ENCODE measurements around the gene AUTS2.

The AUTS2 gene

GRCh38 chr7:69847921-69848612 is 249.8 kb downstream of the AUTS2 start:
- no peak for FAIRE-seq
- no peak for DNase-seq (ENCODE audit: insufficient read length, low spot score)
- TF ChIP-seq POLR2A (IDR thresholded peaks at IDR 0.05; ENCODE audit: low read depth, low read length) (no peak), POLR2AphosphoS5 (IDR thresholded peaks at IDR 0.05; ENCODE audit: low read depth, low read length) (no peak), POU2F2 (IDR thresholded peaks at IDR 0.05; ENCODE audit: low read depth, low read length) (no peak)

DNA sequence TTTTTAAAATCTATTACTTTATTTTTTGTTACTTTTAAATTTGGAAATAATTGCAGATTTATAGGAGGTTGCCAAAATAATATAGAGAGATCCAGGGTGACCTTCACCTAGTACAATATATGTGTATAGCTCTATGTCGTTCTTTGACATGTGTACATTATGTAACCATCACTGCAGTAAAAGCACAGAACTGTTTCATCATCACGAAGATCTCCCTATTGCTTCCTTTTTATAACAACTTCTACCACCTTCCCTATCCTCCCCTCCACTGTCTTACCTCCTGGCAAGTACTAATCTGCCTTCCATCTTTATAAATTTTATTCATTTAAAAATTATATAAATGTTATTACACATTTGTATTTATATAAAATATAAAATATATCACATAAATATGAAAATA is 251.0 kb downstream of the AUTS2 start:
- TF ChIP-seq POLR2A (IDR thresholded peaks at IDR 0.05; ENCODE audit: low read depth, low read length) (no peak), POU2F2 (IDR thresholded peaks at IDR 0.05; ENCODE audit: low read depth, low read length) (no peak), PAX5 (IDR thresholded peaks at IDR 0.05; ENCODE audit: insufficient read depth, low read length, severe bottlenecking) (no peak), POLR2AphosphoS5 (IDR thresholded peaks at IDR 0.05; ENCODE audit: low read depth, low read length) (no peak), SPI1 (IDR thresholded peaks at IDR 0.05; ENCODE audit: low read depth, low read length) (no peak), TAF1 (IDR thresholded peaks at IDR 0.05; ENCODE audit: low read depth, low read length) (no peak)
- DNase-seq (ENCODE audit: insufficient read length, low spot score), result no peak

GRCh38 chr7:69857014-69857413 is 258.7 kb downstream of the AUTS2 start:
- no peak for FAIRE-seq
- TF ChIP-seq POLR2AphosphoS5 (IDR thresholded peaks at IDR 0.05; ENCODE audit: low read depth, low read length) (no peak), PAX5 (IDR thresholded peaks at IDR 0.05; ENCODE audit: insufficient read depth, low read length, severe bottlenecking) (no peak), SPI1 (IDR thresholded peaks at IDR 0.05; ENCODE audit: low read depth, low read length) (no peak), TAF1 (IDR thresholded peaks at IDR 0.05; ENCODE audit: low read depth, low read length) (no peak), POU2F2 (IDR thresholded peaks at IDR 0.05; ENCODE audit: low read depth, low read length) (no peak), POLR2A (IDR thresholded peaks at IDR 0.05; ENCODE audit: low read depth, low read length) (no peak)
- no peak for DNase-seq (ENCODE audit: insufficient read length, low spot score)

More for the DNA sequence above, 251.0 kb downstream of the AUTS2 start:
- FAIRE-seq, result no peak

DNA sequence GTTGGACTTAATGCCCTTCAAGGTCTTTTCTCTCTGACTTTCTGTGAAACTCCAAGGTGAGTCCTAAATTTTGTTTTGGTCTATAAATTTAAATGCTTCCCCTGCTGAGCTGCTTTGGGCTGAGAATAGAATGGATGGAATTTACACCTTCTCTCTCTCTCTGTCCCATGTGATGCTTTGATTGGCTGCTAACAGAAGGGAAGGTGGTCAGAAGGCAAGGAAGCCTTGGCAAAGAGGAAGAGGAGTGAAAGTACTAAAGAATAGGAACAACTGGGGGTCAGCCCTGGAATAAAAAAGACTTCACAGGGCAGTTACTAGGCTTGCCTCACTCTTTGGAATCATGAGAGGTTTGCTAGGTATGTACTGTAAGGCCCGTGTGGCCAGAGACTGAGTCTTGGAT is 260.2 kb downstream of the AUTS2 start:
- no peak for FAIRE-seq
- TF ChIP-seq PAX5 (IDR thresholded peaks at IDR 0.05; ENCODE audit: insufficient read depth, low read length, severe bottlenecking), result no peak
- no peak for TF ChIP-seq SPI1 (IDR thresholded peaks at IDR 0.05; ENCODE audit: low read depth, low read length)
- TF ChIP-seq TAF1 (IDR thresholded peaks at IDR 0.05; ENCODE audit: low read depth, low read length), result no peak
- no peak for TF ChIP-seq POU2F2 (IDR thresholded peaks at IDR 0.05; ENCODE audit: low read depth, low read length)
- no peak for TF ChIP-seq POLR2A (IDR thresholded peaks at IDR 0.05; ENCODE audit: low read depth, low read length)
- TF ChIP-seq POLR2AphosphoS5 (IDR thresholded peaks at IDR 0.05; ENCODE audit: low read depth, low read length), result no peak
- DNase-seq (ENCODE audit: insufficient read length, low spot score), result no peak

DNA sequence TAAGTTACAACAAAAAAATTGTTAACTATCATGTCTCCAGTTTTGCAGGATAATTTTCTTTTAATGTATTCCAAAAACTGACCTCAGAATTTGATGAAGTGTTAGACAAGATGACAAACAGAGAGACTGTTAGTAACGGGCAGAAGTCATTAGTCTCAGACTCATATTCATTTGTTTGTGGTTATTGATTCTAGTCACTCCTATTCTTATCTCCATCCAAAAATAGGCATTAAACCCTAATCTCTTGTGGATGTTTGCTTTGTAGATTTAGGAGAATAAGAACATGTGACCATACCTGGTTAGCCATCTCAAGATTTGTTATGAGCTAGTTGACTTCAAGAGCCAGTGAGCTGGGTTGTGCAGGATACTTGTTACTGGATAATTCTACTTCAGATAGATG is 261.1 kb downstream of the AUTS2 start:
- TF ChIP-seq POLR2A (IDR thresholded peaks at IDR 0.05; ENCODE audit: low read depth, low read length), result no peak
- peak; percentile 75 for FAIRE-seq
- no peak for DNase-seq (ENCODE audit: insufficient read length, low spot score)

GRCh38 chr7:69860486-69860885 is 262.2 kb downstream of the AUTS2 start:
- FAIRE-seq, result no peak
- TF ChIP-seq SPI1 (IDR thresholded peaks at IDR 0.05; ENCODE audit: low read depth, low read length) (no peak), POU2F2 (IDR thresholded peaks at IDR 0.05; ENCODE audit: low read depth, low read length) (no peak)

GRCh38 chr7:69860941-69861622 is 262.8 kb downstream of the AUTS2 start:
- DNase-seq (ENCODE audit: insufficient read length, low spot score) (no peak), FAIRE-seq (peak; percentile 31)
- TF ChIP-seq PAX5 (IDR thresholded peaks at IDR 0.05; ENCODE audit: insufficient read depth, low read length, severe bottlenecking) (no peak), POLR2AphosphoS5 (IDR thresholded peaks at IDR 0.05; ENCODE audit: low read depth, low read length) (no peak), SPI1 (IDR thresholded peaks at IDR 0.05; ENCODE audit: low read depth, low read length) (no peak), POU2F2 (IDR thresholded peaks at IDR 0.05; ENCODE audit: low read depth, low read length) (no peak), TAF1 (IDR thresholded peaks at IDR 0.05; ENCODE audit: low read depth, low read length) (no peak), POLR2A (IDR thresholded peaks at IDR 0.05; ENCODE audit: low read depth, low read length) (no peak)

More at GRCh38 chr7:69860486-69860885, 262.2 kb downstream of the AUTS2 start:
- DNase-seq (ENCODE audit: insufficient read length, low spot score), result no peak

DNA sequence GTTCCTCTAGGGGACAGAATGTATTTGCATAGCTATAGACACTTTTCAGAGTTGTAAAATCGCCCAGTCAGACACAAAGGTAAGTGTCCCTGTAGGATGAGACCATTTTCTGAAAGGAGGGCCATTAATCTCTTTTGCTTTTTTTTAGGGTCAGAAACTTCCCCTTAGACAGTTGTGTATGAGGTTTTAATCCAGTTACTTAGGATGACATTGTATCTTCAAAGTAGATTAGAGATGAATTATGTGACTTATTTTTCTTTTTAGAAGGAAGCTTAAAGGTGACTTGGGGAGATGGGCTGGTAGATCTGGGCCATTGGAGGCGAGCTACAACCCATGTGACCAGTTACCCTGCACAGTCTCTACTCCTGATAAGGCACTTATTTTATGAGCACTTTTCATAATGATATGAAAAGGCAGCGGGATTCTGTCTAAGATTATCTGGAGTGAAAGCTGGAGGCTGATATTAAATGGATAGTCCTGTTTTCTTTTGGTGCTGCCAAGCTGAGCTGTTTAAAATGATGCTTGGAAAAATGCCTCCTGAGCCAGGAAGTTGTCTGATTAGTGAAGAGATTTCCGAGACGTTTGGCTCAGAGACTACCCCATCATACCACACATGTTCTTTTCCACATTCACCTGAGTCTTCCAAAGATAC is 264.3 kb downstream of the AUTS2 start:
- FAIRE-seq (no peak), DNase-seq (ENCODE audit: insufficient read length, low spot score) (no peak)
- TF ChIP-seq SPI1 (IDR thresholded peaks at IDR 0.05; ENCODE audit: low read depth, low read length), result no peak
- TF ChIP-seq POLR2A (IDR thresholded peaks at IDR 0.05; ENCODE audit: low read depth, low read length), result no peak
- TF ChIP-seq POU2F2 (IDR thresholded peaks at IDR 0.05; ENCODE audit: low read depth, low read length), result no peak
- TF ChIP-seq PAX5 (IDR thresholded peaks at IDR 0.05; ENCODE audit: insufficient read depth, low read length, severe bottlenecking), result no peak
- TF ChIP-seq TAF1 (IDR thresholded peaks at IDR 0.05; ENCODE audit: low read depth, low read length), result no peak
- no peak for TF ChIP-seq POLR2AphosphoS5 (IDR thresholded peaks at IDR 0.05; ENCODE audit: low read depth, low read length)

DNA sequence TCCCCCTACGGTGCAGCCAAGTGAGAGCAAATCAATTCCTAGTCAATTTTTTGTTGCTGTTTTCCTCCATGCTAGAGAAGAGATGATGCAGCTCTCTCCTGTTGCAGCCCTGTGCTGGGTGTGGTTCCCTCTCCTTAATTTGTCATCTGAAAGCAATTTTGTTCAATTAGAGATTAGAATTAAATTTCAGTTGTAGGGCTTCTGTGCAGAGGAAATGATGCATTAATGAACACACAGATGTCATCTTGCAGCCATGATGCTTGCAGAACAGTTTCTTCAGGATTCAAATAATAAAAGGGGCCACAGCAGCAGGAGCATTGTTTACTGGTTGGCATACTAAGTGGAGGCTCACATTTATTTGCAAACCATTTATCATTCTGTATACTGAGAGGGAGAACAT is 266.0 kb downstream of the AUTS2 start:
- DNase-seq (ENCODE audit: insufficient read length, low spot score) (no peak), FAIRE-seq (no peak)

More for the DNA sequence above, 266.0 kb downstream of the AUTS2 start:
- TF ChIP-seq POU2F2 (IDR thresholded peaks at IDR 0.05; ENCODE audit: low read depth, low read length), result no peak
- no peak for TF ChIP-seq TAF1 (IDR thresholded peaks at IDR 0.05; ENCODE audit: low read depth, low read length)
- TF ChIP-seq POLR2AphosphoS5 (IDR thresholded peaks at IDR 0.05; ENCODE audit: low read depth, low read length), result no peak
- no peak for TF ChIP-seq SPI1 (IDR thresholded peaks at IDR 0.05; ENCODE audit: low read depth, low read length)
- TF ChIP-seq POLR2A (IDR thresholded peaks at IDR 0.05; ENCODE audit: low read depth, low read length), result no peak
- no peak for TF ChIP-seq PAX5 (IDR thresholded peaks at IDR 0.05; ENCODE audit: insufficient read depth, low read length, severe bottlenecking)

Data from GM12891 (cell line).